MM.1S (cell line): ENCODE measurements around the gene TMEM233.

Source experiments
- DNase-seq: peaks from one replicate; pipeline ENCODE4 v3.0.0-alpha.2; 2015
- H2AFZ ChIP-seq: fragments of 300-600 bp; sonication (generic); 2 replicates; pipeline ENCODE4 v1.6.0; 2016; ENCODE audit warnings: antibody characterized with exemption, low read length
- H3F3A ChIP-seq: fragments of 300-600 bp; sonication (generic); 2 replicates; pipeline ENCODE4 v1.6.1; 2016; ENCODE audit warnings: mild to moderate bottlenecking, antibody characterized with exemption, low read length, moderate library complexity, mixed read lengths; ENCODE audit not compliant: insufficient read depth
- H3K27ac ChIP-seq: fragments of 300-600 bp; sonication (generic); 2 replicates; pipeline ENCODE4 v1.5.1; 2016; ENCODE audit warnings: mild to moderate bottlenecking, low read length
- H3K27me3 ChIP-seq: fragments of 300-600 bp; sonication (generic); replicated peaks from 2 replicates; pipeline ENCODE4 v1.6.0; 2016; ENCODE audit warnings: low read length; ENCODE audit not compliant: insufficient read depth
- H3K36me3 ChIP-seq: fragments of 300-600 bp; sonication (generic); replicated peaks from 2 replicates; pipeline ENCODE4 v1.6.1; 2016; ENCODE audit warnings: mild to moderate bottlenecking, low read length, mixed read lengths; ENCODE audit not compliant: insufficient read depth
- H3K4me1 ChIP-seq: fragments of 300-600 bp; sonication (generic); 2 replicates; pipeline ENCODE4 v1.6.1; 2016; ENCODE audit warnings: low read length, mixed read lengths
- H3K4me2 ChIP-seq: fragments of 300-600 bp; sonication (generic); 2 replicates; pipeline ENCODE4 v1.6.0; 2016; ENCODE audit warnings: low read depth, low read length
- H3K4me3 ChIP-seq: fragments of 300-600 bp; sonication (generic); 2 replicates; pipeline ENCODE4 v1.5.1; 2016; ENCODE audit warnings: low read length, mixed read lengths
- H3K79me2 ChIP-seq: fragments of 300-600 bp; sonication (generic); 2 replicates; pipeline ENCODE4 v1.6.1; 2016; ENCODE audit warnings: mixed run types, low read length, mixed read lengths
- H3K9ac ChIP-seq: fragments of 300-600 bp; sonication (generic); 2 replicates; pipeline ENCODE4 v1.6.1; 2016; ENCODE audit warnings: low read length, mixed read lengths
- H3K9me2 ChIP-seq: fragments of 300-600 bp; sonication (generic); replicated peaks from 2 replicates; pipeline ENCODE4 v1.6.1; 2016; ENCODE audit warnings: mild to moderate bottlenecking, low read length, mixed read lengths; ENCODE audit not compliant: insufficient read depth
- H3K9me3 ChIP-seq: fragments of 300-600 bp; sonication (generic); replicated peaks from 2 replicates; pipeline ENCODE4 v1.6.1; 2016; ENCODE audit warnings: mild to moderate bottlenecking, low read length, mixed read lengths; ENCODE audit not compliant: insufficient read depth
- H4K20me1 ChIP-seq: fragments of 300-600 bp; sonication (generic); 2 replicates; pipeline ENCODE4 v1.6.1; 2016; ENCODE audit warnings: mild to moderate bottlenecking, low read length, moderate library complexity, mixed read lengths; ENCODE audit not compliant: insufficient read depth
- CTCF ChIP-seq: fragments of 300-600 bp; sonication (generic); IDR thresholded peaks from 2 replicates; pipeline ENCODE4 v1.5.1; 2016; ENCODE audit warnings: antibody characterized with exemption, low read length, mixed read lengths
- EZH2 ChIP-seq: fragments of 300-600 bp; sonication (generic); optimal IDR thresholded peaks from 2 replicates; pipeline ENCODE3; 2017; ENCODE audit warnings: low read depth, mild to moderate bottlenecking, antibody characterized with exemption, low read length, mixed read lengths
- EZH2phosphoT487 ChIP-seq: fragments of 300-600 bp; sonication (generic); IDR thresholded peaks from 2 replicates; pipeline ENCODE4 v1.6.1; 2018; ENCODE audit warnings: antibody characterized with exemption, low read length

The TMEM233 gene

GRCh38 chr12:119678459-119678858, 84.9 kb downstream of the TMEM233 start:
- no peaks in the 10 kb centered on the region for H3K36me3 ChIP-seq

GRCh38 chr12:119679081-119679480, 85.5 kb downstream of the TMEM233 start:
- DNase-seq: no peak
- Histone ChIP-seq H3K4me2 (no peak overlapping the region), H3K4me1 (0 out of 2 replicates have a peak, but pooled peaks cover 4% of the 10 kb centered on the region), H3K9ac (no peak overlapping the region), H3K36me3 (no peaks in the 10 kb centered on the region), H3K4me3 (no peak overlapping the region), H3K27ac (no peak overlapping the region), H2AFZ (no peak overlapping the region), H4K20me1 (no peaks in the 10 kb centered on the region), H3K79me2 (no peaks in the 10 kb centered on the region), H3K9me3 (no peaks in the 10 kb centered on the region), H3K9me2 (no peaks in the 10 kb centered on the region), H3K27me3 (no peaks in the 10 kb centered on the region), H3F3A (0 out of 2 replicates have a peak, but pooled peaks cover 3% of the 10 kb centered on the region)
- TF ChIP-seq CTCF: no peak
- TF ChIP-seq EZH2phosphoT487: no peak
- no peak for TF ChIP-seq EZH2

More at GRCh38 chr12:119678459-119678858, 84.9 kb downstream of the TMEM233 start:
- no peaks in the 10 kb centered on the region for H3K9me2 ChIP-seq
- H3K4me3 ChIP-seq: no peak overlapping the region
- no peak overlapping the region for H2AFZ ChIP-seq
- H3K4me2 ChIP-seq: no peak overlapping the region
- no peaks in the 10 kb centered on the region for H3K79me2 ChIP-seq
- H3K4me1 ChIP-seq: 0 out of 2 replicates have a peak, but pooled peaks cover 4% of the 10 kb centered on the region
- no peaks in the 10 kb centered on the region for H3K27me3 ChIP-seq
- 0 out of 2 replicates have a peak, but pooled peaks cover 3% of the 10 kb centered on the region for H3F3A ChIP-seq
- no peak overlapping the region for H3K27ac ChIP-seq
- H3K9me3 ChIP-seq: no peaks in the 10 kb centered on the region
- H3K9ac ChIP-seq: no peak overlapping the region
- no peak for DNase-seq
- TF ChIP-seq EZH2phosphoT487: no peak
- no peak for TF ChIP-seq CTCF
- TF ChIP-seq EZH2: no peak
- no peaks in the 10 kb centered on the region for H4K20me1 ChIP-seq

GRCh38 chr12:119679490-119679889, 85.9 kb downstream of the TMEM233 start:
- Histone ChIP-seq H3K79me2 (no peaks in the 10 kb centered on the region), H3F3A (0 out of 2 replicates have a peak, but pooled peaks cover 3% of the 10 kb centered on the region), H3K9ac (no peak overlapping the region), H3K9me3 (no peaks in the 10 kb centered on the region), H3K4me2 (no peak overlapping the region), H3K27me3 (no peaks in the 10 kb centered on the region), H2AFZ (no peak overlapping the region), H3K9me2 (no peaks in the 10 kb centered on the region), H3K4me1 (0 out of 2 replicates have a peak, but pooled peaks cover 4% of the 10 kb centered on the region), H3K4me3 (no peak overlapping the region), H3K27ac (no peak overlapping the region), H4K20me1 (no peaks in the 10 kb centered on the region), H3K36me3 (no peaks in the 10 kb centered on the region)
- no peak for DNase-seq
- TF ChIP-seq EZH2phosphoT487: no peak
- no peak for TF ChIP-seq EZH2
- no peak for TF ChIP-seq CTCF
